NCI-H1436 (cell line): ENCODE measurements around the gene GATAD2B.
"Not testable (repeated sequence)": the region's sequence is repeated elsewhere in the genome, so short reads cannot be mapped to it uniquely, and the experiment has no call there.

Experiments
- DNase-seq: peaks from one replicate; lab custom pipeline; 2025; lab: John Stamatoyannopoulos, UW

Gene GATAD2B

GRCh38 chr1:153778051-153778823 is 144.5 kb downstream of the GATAD2B start:
- DNase-seq, result no peak

GRCh38 chr1:153777648-153778047 is 145.1 kb downstream of the GATAD2B start:
- DNase-seq, result no peak

- DNase-seq, result no peak
These were observed 145.9 kb downstream of the GATAD2B start for GRCh38 chr1:153776845-153777370.

GRCh38 chr1:153776352-153776751 is 146.4 kb downstream of the GATAD2B start:
- DNase-seq, result no peak

GRCh38 chr1:153775458-153776327 is 147.1 kb downstream of the GATAD2B start:
- peak; percentile 81 for DNase-seq

- DNase-seq, result peak; percentile 46
These were observed 147.9 kb downstream of the GATAD2B start, which contains the start of gene SLC27A3 for GRCh38 chr1:153774780-153775457. SLC27A3 (plus strand) TSS chr1:153775407; CDS start chr1:153775498, 91 bp downstream.

GRCh38 chr1:153774026-153774595 is 148.7 kb downstream of the GATAD2B start:
- DNase-seq, result no peak

GRCh38 chr1:153773096-153773921 is 149.5 kb downstream of the GATAD2B start:
- DNase-seq, result no peak

- DNase-seq, result no peak
These were observed 150.8 kb downstream of the GATAD2B start for GRCh38 chr1:153771841-153772593.

- no peak for DNase-seq
These were observed 151.5 kb downstream of the GATAD2B start for GRCh38 chr1:153771261-153771660.

- DNase-seq, result no peak
These were observed 152.0 kb downstream of the GATAD2B start for GRCh38 chr1:153770797-153771196.

GRCh38 chr1:153769221-153769620 is 153.6 kb downstream of the GATAD2B start:
- DNase-seq, result no peak

- no peak for DNase-seq
These were observed 154.2 kb downstream of the GATAD2B start for GRCh38 chr1:153768316-153769181.

GRCh38 chr1:153767519-153767918 is 155.3 kb downstream of the GATAD2B start:
- DNase-seq, result no peak

GRCh38 chr1:153766663-153767062 is 156.1 kb downstream of the GATAD2B start:
- not testable (repeated sequence) for DNase-seq

- no peak for DNase-seq
These were observed 158.5 kb downstream of the GATAD2B start for GRCh38 chr1:153764310-153764709.

- no peak for DNase-seq
These were observed 159.2 kb downstream of the GATAD2B start for GRCh38 chr1:153763365-153764225.

GRCh38 chr1:153760440-153760839 is 162.3 kb downstream of the GATAD2B start:
- DNase-seq, result no peak
